ENCODE data around the gene OGDH.
A peak's percentile ranks its signal among the peaks of the same experiment; 100 is the strongest.
"Not testable (repeated sequence)": the region's sequence is repeated elsewhere in the genome, so short reads cannot be mapped to it uniquely, and the experiment has no call there.

OGDH gene

GRCh38 chr7:44720301-44720700 lies 113.9 kb downstream of the OGDH start:
- no peaks in the 10 kb centered on the region for H3K36me3 ChIP-seq (replicated peaks in 1 of 2; ENCODE audit: control insufficient read depth in 2 of 2, insufficient read depth in 2 of 2, low read length in 2 of 2)
- no peaks in the 10 kb centered on the region for H3K4me1 ChIP-seq (ENCODE audit: control insufficient read depth in 2 of 2, insufficient read depth in 1 of 2, low read depth in 1 of 2, low read length in 2 of 2)
- H3K4me2 ChIP-seq (ENCODE audit: insufficient read depth, low read length, poor library complexity, severe bottlenecking) = no peak overlapping the region
- H3K9ac ChIP-seq (ENCODE audit: low read depth, low read length, poor library complexity) = no peak overlapping the region
- no peak overlapping the region for H2BK15ac ChIP-seq (ENCODE audit: low read length)
- WGBS, 2 donors (ENCODE audit: extremely low coverage in 2 of 2, insufficient read length in 2 of 2, insufficient replicate concordance in 1 of 2) = no CpG with 5 or more reads among the region's 4 CpGs
- no peak overlapping the region for H2BK12ac ChIP-seq (ENCODE audit: low read length)
- H4K8ac ChIP-seq (ENCODE audit: low read depth, low read length) = no peak overlapping the region
- H3K18ac ChIP-seq (ENCODE audit: low read length) = no peak overlapping the region
- H2BK120ac ChIP-seq (ENCODE audit: low read depth, low read length) = no peak overlapping the region
- no peak overlapping the region for H2BK5ac ChIP-seq (ENCODE audit: low read length)
- no peak overlapping the region for H3K27ac ChIP-seq (replicated peaks; ENCODE audit: low read length)
- H3K9me3 ChIP-seq (replicated peaks in 1 of 2; ENCODE audit: control insufficient read depth in 2 of 2, insufficient read depth in 1 of 2, low read depth in 1 of 2, low read length in 2 of 2) = peaks cover 2 to 3% of the 10 kb centered on the region in 2 donors
- no peak overlapping the region for H3K14ac ChIP-seq (ENCODE audit: low read length)
- H2AFZ ChIP-seq (ENCODE audit: low read length) = no peak overlapping the region
- no peak overlapping the region for H3K4ac ChIP-seq (ENCODE audit: low read length)
- H3K79me1 ChIP-seq (ENCODE audit: low read depth, low read length) = no peaks in the 10 kb centered on the region
- no peak overlapping the region for H4K91ac ChIP-seq (ENCODE audit: low read depth, low read length, poor library complexity)
- H3K23ac ChIP-seq (ENCODE audit: low read depth, low read length, poor library complexity) = no peak overlapping the region
- H3K27me3 ChIP-seq (ENCODE audit: control insufficient read depth in 3 of 3, insufficient read depth in 3 of 3, low read depth in 1 of 3, low read length in 3 of 3) = no peaks in the 10 kb centered on the region
- DNase-seq (ENCODE audit: low spot score) = no peak
- H3K4me3 ChIP-seq (ENCODE audit: low read length in 2 of 2) = no peak overlapping the region
- no peak overlapping the region for H2AK5ac ChIP-seq (ENCODE audit: low read depth, low read length)

DNA sequence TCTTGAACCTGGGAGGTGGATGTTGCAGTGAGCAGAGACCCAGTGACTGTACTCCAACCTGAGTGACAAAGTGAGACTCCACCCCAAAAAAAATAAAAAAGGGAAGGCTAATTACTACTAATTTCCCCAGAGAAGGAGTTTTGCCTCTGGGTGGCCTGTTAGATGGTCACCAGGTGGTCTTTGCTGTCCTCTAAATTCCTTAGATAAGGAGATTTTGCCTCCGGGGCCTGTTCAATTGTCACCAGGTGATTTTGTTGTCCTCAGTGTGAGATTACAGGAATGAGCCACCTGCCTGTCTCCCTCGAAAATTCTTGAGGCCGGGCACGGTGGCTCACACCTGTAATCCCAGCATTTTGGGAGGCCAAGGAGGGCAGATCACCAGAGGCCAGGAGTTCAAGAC lies 117.8 kb downstream of the OGDH start:
- Histone ChIP-seq H2AFZ (ENCODE audit: low read length) (no peak overlapping the region), H3K4me3 (ENCODE audit: low read length in 2 of 2) (no peak overlapping the region), H3K27ac (replicated peaks; ENCODE audit: low read length) (no peak overlapping the region), H4K8ac (ENCODE audit: low read depth, low read length) (no peak overlapping the region), H2BK5ac (ENCODE audit: low read length) (no peak overlapping the region), H3K18ac (ENCODE audit: low read length) (no peak overlapping the region), H2BK12ac (ENCODE audit: low read length) (no peak overlapping the region), H3K9me3 (replicated peaks in 1 of 2; ENCODE audit: control insufficient read depth in 2 of 2, insufficient read depth in 1 of 2, low read depth in 1 of 2, low read length in 2 of 2) (peaks cover 2 to 3% of the 10 kb centered on the region in 2 donors), H3K79me1 (ENCODE audit: low read depth, low read length) (no peaks in the 10 kb centered on the region), H3K36me3 (replicated peaks in 1 of 2; ENCODE audit: control insufficient read depth in 2 of 2, insufficient read depth in 2 of 2, low read length in 2 of 2) (no peaks in the 10 kb centered on the region), H2BK120ac (ENCODE audit: low read depth, low read length) (no peak overlapping the region), H3K14ac (ENCODE audit: low read length) (no peak overlapping the region), H3K9ac (ENCODE audit: low read depth, low read length, poor library complexity) (no peak overlapping the region), H2AK5ac (ENCODE audit: low read depth, low read length) (no peak overlapping the region), H3K23ac (ENCODE audit: low read depth, low read length, poor library complexity) (no peak overlapping the region), H3K27me3 (ENCODE audit: control insufficient read depth in 3 of 3, insufficient read depth in 3 of 3, low read depth in 1 of 3, low read length in 3 of 3) (no peaks in the 10 kb centered on the region), H3K4me2 (ENCODE audit: insufficient read depth, low read length, poor library complexity, severe bottlenecking) (no peak overlapping the region), H3K4ac (ENCODE audit: low read length) (no peak overlapping the region), H4K91ac (ENCODE audit: low read depth, low read length, poor library complexity) (no peak overlapping the region), H3K4me1 (ENCODE audit: control insufficient read depth in 2 of 2, insufficient read depth in 1 of 2, low read depth in 1 of 2, low read length in 2 of 2) (no peaks in the 10 kb centered on the region), H2BK15ac (ENCODE audit: low read length) (no peak overlapping the region)
- WGBS, 2 donors (ENCODE audit: extremely low coverage in 2 of 2, insufficient read length in 2 of 2, insufficient replicate concordance in 1 of 2) = no CpG with 5 or more reads among the region's 4 CpGs
- DNase-seq (ENCODE audit: low spot score) = no peak

- H3K4me2 ChIP-seq (ENCODE audit: insufficient read depth, low read length, poor library complexity, severe bottlenecking); H2BK120ac ChIP-seq (ENCODE audit: low read depth, low read length); H3K79me1 ChIP-seq (ENCODE audit: low read depth, low read length); H3K9ac ChIP-seq (ENCODE audit: low read depth, low read length, poor library complexity); H2BK12ac ChIP-seq (ENCODE audit: low read length); H3K14ac ChIP-seq (ENCODE audit: low read length); DNase-seq (ENCODE audit: low spot score); H3K27ac ChIP-seq (replicated peaks; ENCODE audit: low read length); H2AK5ac ChIP-seq (ENCODE audit: low read depth, low read length); H3K9me3 ChIP-seq (replicated peaks in 1 of 2; ENCODE audit: control insufficient read depth in 2 of 2, insufficient read depth in 1 of 2, low read depth in 1 of 2, low read length in 2 of 2); H2BK5ac ChIP-seq (ENCODE audit: low read length); H3K4me3 ChIP-seq (ENCODE audit: low read length in 2 of 2); H3K4ac ChIP-seq (ENCODE audit: low read length); H2AFZ ChIP-seq (ENCODE audit: low read length); H3K23ac ChIP-seq (ENCODE audit: low read depth, low read length, poor library complexity); H2BK15ac ChIP-seq (ENCODE audit: low read length); H3K4me1 ChIP-seq (ENCODE audit: control insufficient read depth in 2 of 2, insufficient read depth in 1 of 2, low read depth in 1 of 2, low read length in 2 of 2); H3K36me3 ChIP-seq (replicated peaks in 1 of 2; ENCODE audit: control insufficient read depth in 2 of 2, insufficient read depth in 2 of 2, low read length in 2 of 2); H4K91ac ChIP-seq (ENCODE audit: low read depth, low read length, poor library complexity); H4K8ac ChIP-seq (ENCODE audit: low read depth, low read length); H3K18ac ChIP-seq (ENCODE audit: low read length); H3K27me3 ChIP-seq (ENCODE audit: control insufficient read depth in 3 of 3, insufficient read depth in 3 of 3, low read depth in 1 of 3, low read length in 3 of 3): not testable (repeated sequence)
- WGBS, 2 donors (ENCODE audit: extremely low coverage in 2 of 2, insufficient read length in 2 of 2, insufficient replicate concordance in 1 of 2) = no CpG with 5 or more reads among the region's 7 CpGs
Observed at GRCh38 chr7:44726250-44726649, 119.8 kb downstream of the OGDH start.

- Histone ChIP-seq H3K36me3 (replicated peaks in 1 of 2; ENCODE audit: control insufficient read depth in 2 of 2, insufficient read depth in 2 of 2, low read length in 2 of 2) (no peaks in the 10 kb centered on the region), H3K23ac (ENCODE audit: low read depth, low read length, poor library complexity) (no peak overlapping the region), H3K27me3 (ENCODE audit: control insufficient read depth in 3 of 3, insufficient read depth in 3 of 3, low read depth in 1 of 3, low read length in 3 of 3) (no peaks in the 10 kb centered on the region), H3K4me3 (ENCODE audit: low read length in 2 of 2) (no peak overlapping the region), H3K9ac (ENCODE audit: low read depth, low read length, poor library complexity) (no peak overlapping the region), H2BK120ac (ENCODE audit: low read depth, low read length) (no peak overlapping the region), H2BK15ac (ENCODE audit: low read length) (no peak overlapping the region), H3K14ac (ENCODE audit: low read length) (no peak overlapping the region), H3K27ac (replicated peaks; ENCODE audit: low read length) (no peak overlapping the region), H2BK5ac (ENCODE audit: low read length) (no peak overlapping the region), H2AFZ (ENCODE audit: low read length) (peak overlapping the region; percentile 62), H3K18ac (ENCODE audit: low read length) (no peak overlapping the region), H4K8ac (ENCODE audit: low read depth, low read length) (no peak overlapping the region), H4K91ac (ENCODE audit: low read depth, low read length, poor library complexity) (no peak overlapping the region), H3K4me1 (ENCODE audit: control insufficient read depth in 2 of 2, insufficient read depth in 1 of 2, low read depth in 1 of 2, low read length in 2 of 2) (no peaks in the 10 kb centered on the region), H2BK12ac (ENCODE audit: low read length) (no peak overlapping the region), H2AK5ac (ENCODE audit: low read depth, low read length) (no peak overlapping the region), H3K4me2 (ENCODE audit: insufficient read depth, low read length, poor library complexity, severe bottlenecking) (no peak overlapping the region), H3K79me1 (ENCODE audit: low read depth, low read length) (no peaks in the 10 kb centered on the region), H3K4ac (ENCODE audit: low read length) (no peak overlapping the region), H3K9me3 (replicated peaks in 1 of 2; ENCODE audit: control insufficient read depth in 2 of 2, insufficient read depth in 1 of 2, low read depth in 1 of 2, low read length in 2 of 2) (no peaks in the 10 kb centered on the region)
- no CpG with 5 or more reads among the region's 6 CpGs for whole genome bisulfite sequencing, 2 donors (ENCODE audit: extremely low coverage in 2 of 2, insufficient read length in 2 of 2, insufficient replicate concordance in 1 of 2)
- DNase-seq (ENCODE audit: low spot score) = no peak
Observed at GRCh38 chr7:44727158-44727936, 120.9 kb downstream of the OGDH start.
